Tongue (tissue), 2 donors: ENCODE results near the gene NSUN6. TPM values are rescaled to one million over a fixed set of nuclear protein-coding genes. Genes with fewer than 3 reads are reported as not detected.
A peak's percentile ranks its signal among the peaks of the same experiment; 100 is the strongest.

ENCODE experiments used
- DNase-seq: peaks from one replicate; pipeline ENCODE4 v3.0.0-alpha.2; 2015
- total RNA-seq: library from RNA; depleted of rRNA; stranded (reverse); fragments of >200 nt; gene quantifications from one replicate; pipeline ENCODE4 v1.2.3, GENCODE V29; 2014

Gene NSUN6
- total RNA-seq, 1 donor from 2014 or later: 16.0 TPM

- DNase-seq: no peak
Measured at GRCh38 chr10:18561861-18562551, 89.4 kb downstream of the NSUN6 start.

DNA sequence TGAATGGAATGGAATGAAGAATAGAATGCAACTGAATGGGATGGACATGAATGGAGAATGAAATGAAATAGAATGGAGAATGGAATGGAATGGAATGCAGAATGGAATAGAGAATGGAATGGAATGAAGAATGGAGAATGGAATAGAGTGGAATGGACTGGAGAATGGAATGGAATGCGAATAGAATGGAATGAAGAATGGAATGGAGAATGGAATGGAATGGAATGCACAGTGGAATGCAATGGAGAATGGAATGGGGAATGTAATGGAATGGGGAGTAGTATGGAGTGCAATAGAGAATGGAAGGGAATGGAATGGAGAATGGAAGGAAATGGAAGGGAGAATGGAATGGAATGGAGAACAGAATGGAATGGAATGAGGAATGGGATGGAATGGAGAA is 93.4 kb downstream of the NSUN6 start:
- no peak for DNase-seq

- DNase-seq: no peak
Measured at GRCh38 chr10:18556522-18557147, 94.8 kb downstream of the NSUN6 start.

DNA sequence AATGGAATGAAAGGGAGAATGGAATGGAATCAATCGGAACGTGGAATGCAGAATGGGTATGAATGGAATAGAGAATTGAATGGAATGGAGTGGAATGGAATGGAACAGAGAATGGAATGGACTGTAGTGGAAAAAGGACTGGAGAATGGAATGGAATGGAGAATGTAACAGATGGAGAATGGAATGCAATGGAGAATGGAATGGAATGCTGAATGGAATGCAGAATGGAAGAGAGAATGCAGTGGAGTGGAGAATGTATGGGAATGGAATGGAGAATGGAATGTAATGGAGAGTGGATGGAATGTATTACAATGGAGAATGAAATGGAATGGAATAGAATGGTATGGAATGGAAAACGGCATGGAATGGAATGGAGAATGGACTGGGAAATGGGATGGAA is 96.9 kb downstream of the NSUN6 start:
- DNase-seq: no peak

DNA sequence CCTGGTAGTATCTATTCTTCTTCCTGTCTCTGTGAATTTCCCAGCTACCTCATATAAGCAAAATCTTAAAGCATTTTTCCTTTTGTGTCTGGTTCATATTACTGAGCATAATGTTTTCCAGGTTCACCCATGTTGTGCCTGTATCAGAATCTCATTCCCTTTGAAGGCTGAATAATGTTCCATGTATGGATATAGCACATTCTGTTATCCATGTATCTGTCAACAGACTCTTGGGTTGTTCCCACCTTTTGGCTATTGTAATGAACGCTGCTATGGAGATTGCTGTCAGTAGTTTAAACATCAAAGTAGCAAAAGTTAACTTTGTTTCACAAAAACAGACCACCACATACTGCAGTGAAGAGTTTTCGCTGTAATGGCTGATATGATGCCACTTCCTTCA is 99.9 kb downstream of the NSUN6 start:
- no peak for DNase-seq

DNA sequence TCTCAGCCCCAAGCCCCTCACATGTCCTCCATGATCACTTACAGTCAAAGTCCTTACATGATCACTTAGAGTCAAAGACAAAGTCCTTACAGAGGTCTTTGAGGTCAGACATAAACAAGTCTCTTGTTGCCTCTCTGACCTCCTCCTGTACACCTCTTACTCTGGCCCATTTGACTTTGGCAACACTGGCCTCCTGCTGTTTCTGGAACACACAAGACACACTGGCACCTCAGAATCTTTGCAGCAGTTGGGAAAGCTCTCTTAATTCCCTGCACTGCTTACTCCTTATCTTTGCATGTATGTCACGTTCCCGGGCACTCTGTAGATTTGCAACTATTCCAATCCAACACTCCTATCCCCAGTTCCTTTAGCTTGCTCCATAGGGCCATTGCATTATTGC is 102.3 kb downstream of the NSUN6 start:
- no peak for DNase-seq

DNA sequence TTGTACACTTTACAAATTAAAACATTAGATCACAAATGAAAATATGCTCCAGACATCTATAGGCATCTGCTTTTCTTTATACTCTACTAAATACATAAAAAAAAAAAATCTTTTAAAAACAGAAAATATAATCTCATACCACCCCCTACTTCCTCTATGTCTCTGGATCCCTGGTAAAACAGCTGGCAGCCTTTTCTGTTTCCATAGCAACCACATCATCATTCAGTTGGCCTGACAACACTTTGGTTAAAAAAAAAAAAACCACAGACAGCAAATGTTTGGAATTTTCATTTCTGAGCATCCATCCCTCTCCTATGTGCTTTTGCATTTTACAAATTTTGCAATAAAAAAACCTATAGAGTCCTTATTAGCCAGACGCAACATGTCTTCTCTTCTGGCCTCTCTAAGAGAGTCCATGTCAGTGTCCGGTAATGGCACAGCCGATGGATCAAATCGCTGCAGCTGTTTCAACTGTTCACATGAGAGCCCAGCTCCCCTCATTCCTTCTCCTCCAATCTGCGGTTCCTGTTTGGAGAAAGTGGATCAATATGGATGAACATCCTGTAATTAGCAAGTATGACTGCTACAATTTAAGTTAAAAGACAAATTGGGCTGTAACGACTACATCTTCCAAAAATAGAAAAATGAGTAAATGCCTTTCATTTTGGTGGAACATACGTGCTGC is 105.6 kb downstream of the NSUN6 start:
- DNase-seq: peak; percentile 15

GRCh38 chr10:18542832-18543231 is 108.6 kb downstream of the NSUN6 start:
- DNase-seq: peak; percentile 15

GRCh38 chr10:18540195-18540594 is 111.2 kb downstream of the NSUN6 start:
- no peak for DNase-seq

DNA sequence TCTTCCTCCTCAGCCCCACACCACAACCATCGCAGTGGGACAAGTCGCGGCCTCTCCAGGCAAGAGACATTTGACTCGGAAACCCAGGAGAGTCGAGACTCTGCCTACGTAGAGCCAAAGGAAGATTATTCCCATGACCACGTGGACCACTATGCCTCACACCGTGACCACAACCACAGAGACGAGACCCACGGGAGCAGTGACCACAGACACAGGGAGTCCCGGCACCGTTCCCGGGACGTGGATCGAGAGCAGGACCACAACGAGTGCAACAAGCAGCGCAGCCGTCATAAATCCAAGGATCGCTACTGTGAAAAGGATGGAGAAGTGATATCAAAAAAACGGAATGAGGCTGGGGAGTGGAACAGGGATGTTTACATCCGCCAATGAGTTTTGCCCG is 112.1 kb downstream of the NSUN6 start:
- DNase-seq: no peak

DNA sequence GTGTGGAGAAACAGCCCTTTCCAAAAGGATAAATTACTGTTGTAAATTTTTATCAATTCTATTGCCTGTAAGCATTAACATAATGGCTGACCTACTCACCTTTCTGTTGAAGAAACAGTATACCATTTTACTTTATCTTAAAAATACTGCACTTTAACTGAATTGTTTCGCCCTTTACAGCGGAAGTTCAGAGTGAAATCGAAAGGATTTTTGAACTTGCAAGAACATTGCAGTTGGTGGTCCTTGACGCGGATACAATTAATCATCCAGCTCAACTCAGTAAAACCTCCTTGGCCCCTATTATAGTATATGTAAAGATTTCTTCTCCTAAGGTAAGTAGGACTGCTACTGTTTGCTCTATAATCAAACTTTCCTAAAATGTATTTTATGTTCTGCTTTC is 117.5 kb downstream of the NSUN6 start:
- DNase-seq: no peak

- DNase-seq: no peak
Measured at GRCh38 chr10:18532881-18533535, 118.4 kb downstream of the NSUN6 start.

- DNase-seq: no peak
Measured at GRCh38 chr10:18528292-18528691, 123.1 kb downstream of the NSUN6 start.

GRCh38 chr10:18527687-18528086 is 123.7 kb downstream of the NSUN6 start:
- peak; percentile 17 for DNase-seq

GRCh38 chr10:18523858-18524257 is 127.5 kb downstream of the NSUN6 start:
- DNase-seq: no peak

- no peak for DNase-seq
Measured at GRCh38 chr10:18523025-18523424, 128.4 kb downstream of the NSUN6 start.

- DNase-seq: no peak
Measured at GRCh38 chr10:18516851-18517250, 134.5 kb downstream of the NSUN6 start.

GRCh38 chr10:18514537-18514936 is 136.8 kb downstream of the NSUN6 start:
- DNase-seq: no peak

DNA sequence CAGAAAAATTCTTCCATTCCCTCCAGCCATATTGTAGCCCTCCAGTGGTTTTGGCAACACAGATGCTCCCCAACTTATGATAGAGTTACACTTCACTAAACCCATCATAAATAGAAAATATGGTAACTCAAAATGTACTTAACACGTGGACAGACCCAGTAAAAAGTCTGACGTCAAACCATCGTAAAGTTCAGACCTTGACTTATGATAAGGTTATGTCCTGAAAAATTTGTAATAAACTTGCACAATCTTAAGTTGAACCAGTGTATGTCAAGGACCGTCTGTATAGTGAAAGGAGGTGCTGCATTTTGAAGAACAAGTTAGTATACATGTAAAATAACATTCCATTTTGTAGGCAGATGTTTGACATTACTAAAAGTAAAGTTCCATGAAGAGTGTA is 142.8 kb downstream of the NSUN6 start:
- no peak for DNase-seq

DNA sequence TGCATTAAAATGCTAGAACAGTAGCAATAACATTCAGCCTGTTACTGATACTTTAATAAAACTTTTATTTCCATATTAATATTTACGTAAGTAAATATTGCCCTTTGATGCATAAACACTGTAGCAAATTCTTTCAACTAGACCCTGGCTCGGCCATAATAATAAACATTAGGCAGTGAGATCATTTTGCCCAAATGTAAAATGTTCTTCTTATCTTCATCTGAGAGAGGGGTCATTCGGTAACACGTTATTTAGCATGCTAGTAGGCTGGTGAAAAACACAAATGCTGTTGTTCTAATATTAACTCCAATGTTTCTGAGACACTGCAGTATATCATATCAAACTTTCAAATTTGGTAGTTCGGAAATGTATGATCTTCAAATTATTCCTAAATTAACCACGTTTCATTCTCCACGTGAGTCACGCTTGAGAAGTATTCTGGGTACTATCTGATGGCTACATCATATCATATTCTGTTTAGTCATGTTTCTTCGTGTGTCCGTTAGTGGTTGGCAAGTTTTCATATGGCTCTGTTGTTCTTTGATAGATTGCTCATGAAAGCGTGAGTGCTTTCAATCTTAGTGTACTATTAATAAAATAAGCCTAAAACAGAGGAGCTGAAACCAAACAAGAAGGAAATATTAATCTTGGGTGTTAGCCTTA is 145.8 kb downstream of the NSUN6 start:
- DNase-seq: no peak

GRCh38 chr10:18504161-18504560 is 147.2 kb downstream of the NSUN6 start:
- DNase-seq: no peak

DNA sequence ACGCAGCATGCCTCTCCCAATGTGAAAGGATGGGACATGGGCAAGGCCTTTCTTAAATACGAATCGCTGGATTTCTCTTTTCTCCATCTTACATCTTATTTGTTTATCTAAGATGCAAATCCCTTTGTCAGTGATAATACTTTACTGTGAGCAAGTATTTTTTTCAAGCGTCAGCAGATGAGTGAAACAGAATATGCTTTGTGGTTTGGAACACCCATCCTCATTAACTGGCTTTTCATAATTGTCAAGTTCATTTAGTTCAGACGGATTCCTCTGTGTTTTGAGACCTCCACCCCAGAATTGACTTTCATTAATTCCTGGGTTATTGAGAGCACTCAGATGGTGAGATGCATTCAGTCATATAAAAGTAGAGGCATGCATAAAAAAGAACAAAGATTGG is 149.8 kb downstream of the NSUN6 start:
- no peak for DNase-seq

- no peak for DNase-seq
Measured at GRCh38 chr10:18501198-18501597, 150.2 kb downstream of the NSUN6 start.
